ENCODE results near the gene C14orf93.

C14orf93 gene

DNA sequence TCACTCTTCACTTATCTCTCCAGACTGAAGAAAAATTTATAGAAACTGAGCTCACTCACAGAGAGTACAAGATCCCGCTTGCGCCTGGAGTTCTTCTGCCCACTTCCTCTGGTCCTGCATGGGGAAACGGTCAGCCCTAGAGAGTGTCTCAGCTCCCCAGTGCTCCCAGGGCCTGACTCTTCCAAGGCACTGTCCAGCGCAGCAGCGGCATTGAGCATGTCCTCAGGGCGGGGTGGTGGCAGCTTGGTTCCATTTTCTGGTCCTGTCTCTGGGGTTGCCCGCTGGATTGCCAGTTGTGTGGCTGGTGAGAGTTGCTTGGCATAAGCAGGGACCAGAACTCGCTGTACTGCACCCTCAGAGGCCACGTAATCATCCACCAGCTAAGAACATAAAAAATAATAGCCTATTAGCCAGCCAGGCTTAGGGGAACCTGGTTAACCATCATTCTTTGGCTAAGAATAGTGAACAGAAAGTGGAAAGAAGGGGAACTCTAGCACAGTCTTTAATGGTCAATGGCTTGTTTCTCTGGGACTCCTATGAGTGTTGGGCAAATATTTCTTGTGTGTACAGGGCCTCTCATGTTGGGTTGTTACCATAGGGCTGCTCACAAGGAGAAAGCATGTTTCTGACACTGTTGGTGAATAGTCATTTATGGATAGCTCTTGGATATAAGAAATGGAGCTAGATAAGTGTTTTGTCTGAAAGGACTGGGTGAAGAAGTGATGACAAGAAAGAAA lies 13.9 kb downstream of the C14orf93 start:
- TF ChIP-seq, protein P1, sequence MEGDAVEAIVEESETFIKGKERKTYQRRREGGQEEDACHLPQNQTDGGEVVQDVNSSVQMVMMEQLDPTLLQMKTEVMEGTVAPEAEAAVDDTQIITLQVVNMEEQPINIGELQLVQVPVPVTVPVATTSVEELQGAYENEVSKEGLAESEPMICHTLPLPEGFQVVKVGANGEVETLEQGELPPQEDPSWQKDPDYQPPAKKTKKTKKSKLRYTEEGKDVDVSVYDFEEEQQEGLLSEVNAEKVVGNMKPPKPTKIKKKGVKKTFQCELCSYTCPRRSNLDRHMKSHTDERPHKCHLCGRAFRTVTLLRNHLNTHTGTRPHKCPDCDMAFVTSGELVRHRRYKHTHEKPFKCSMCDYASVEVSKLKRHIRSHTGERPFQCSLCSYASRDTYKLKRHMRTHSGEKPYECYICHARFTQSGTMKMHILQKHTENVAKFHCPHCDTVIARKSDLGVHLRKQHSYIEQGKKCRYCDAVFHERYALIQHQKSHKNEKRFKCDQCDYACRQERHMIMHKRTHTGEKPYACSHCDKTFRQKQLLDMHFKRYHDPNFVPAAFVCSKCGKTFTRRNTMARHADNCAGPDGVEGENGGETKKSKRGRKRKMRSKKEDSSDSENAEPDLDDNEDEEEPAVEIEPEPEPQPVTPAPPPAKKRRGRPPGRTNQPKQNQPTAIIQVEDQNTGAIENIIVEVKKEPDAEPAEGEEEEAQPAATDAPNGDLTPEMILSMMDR (IDR thresholded peaks at IDR 0.05) = no peak
- no peaks in the 10 kb centered on the region for H3K4me1 ChIP-seq (ENCODE audit: control insufficient read depth in 1 of 2, insufficient read depth in 1 of 2, low read depth in 1 of 2, low read length in 1 of 2)
- H3K36me3 ChIP-seq = peaks cover 48% of the 10 kb centered on the region
- H3K4me3 ChIP-seq (ENCODE audit: low read depth in 1 of 2, low read length in 1 of 2) = no peak overlapping the region
- no peaks in the 10 kb centered on the region for H3K9me3 ChIP-seq
- H3K27me3 ChIP-seq = no peaks in the 10 kb centered on the region
- H3K27ac ChIP-seq = no peak overlapping the region

DNA sequence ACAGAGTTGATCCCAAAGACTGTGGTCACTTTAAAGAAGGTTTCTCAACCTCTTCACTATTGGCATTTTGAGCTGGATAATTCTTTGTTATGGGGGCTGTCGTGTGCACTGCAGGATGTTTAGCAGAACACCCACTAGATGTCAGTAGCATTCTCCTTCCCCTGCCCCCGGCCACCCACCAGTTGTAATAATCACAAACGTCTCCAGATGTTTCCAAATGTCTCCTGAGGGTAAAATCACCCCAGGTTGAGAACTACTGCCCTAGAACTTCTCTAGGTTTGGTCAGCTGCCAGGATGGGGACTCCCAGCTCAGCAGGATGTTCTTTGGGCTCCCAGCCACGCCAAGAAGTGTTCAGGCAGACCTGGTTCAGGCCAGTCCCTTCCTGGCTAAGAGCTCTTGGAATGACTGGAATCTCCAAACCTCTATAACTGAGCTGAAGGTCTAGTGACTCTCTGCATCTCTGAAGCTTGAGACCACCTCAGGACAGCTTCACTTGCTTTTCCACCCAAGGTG lies 15.1 kb downstream of the C14orf93 start:
- Histone ChIP-seq H3K36me3 (peaks cover 52% of the 10 kb centered on the region), H3K27ac (no peak overlapping the region), H3K4me1 (ENCODE audit: control insufficient read depth in 1 of 2, insufficient read depth in 1 of 2, low read depth in 1 of 2, low read length in 1 of 2) (no peaks in the 10 kb centered on the region), H3K4me3 (ENCODE audit: low read depth in 1 of 2, low read length in 1 of 2) (no peak overlapping the region), H3K9me3 (no peaks in the 10 kb centered on the region), H3K27me3 (no peaks in the 10 kb centered on the region)
- TF ChIP-seq, protein P1 (IDR thresholded peaks at IDR 0.05) = no peak

DNA sequence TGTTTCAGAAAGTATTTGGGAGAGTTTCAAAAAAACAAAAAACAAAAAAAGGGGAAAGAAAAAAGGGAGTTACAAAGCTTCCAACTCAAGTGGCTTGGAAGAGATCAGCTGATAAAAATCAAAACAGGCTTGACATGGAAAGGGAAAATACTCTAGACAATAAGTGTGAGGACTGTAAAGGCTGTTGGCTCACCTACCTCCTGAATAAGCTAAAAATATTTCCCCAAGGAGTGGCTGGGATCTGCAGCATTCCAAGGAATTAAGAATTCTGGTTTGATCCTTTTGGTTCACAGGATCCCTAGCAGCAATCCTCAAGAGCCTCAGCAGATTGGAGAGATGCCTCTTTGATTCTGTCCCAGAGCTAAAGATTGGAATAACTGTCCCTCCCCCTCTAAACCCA lies 16.4 kb downstream of the C14orf93 start:
- TF ChIP-seq, protein P1 (IDR thresholded peaks at IDR 0.05) = no peak
- H3K4me3 ChIP-seq (ENCODE audit: low read depth in 1 of 2, low read length in 1 of 2) = no peak overlapping the region
- no peak overlapping the region for H3K27ac ChIP-seq
- H3K4me1 ChIP-seq (ENCODE audit: control insufficient read depth in 1 of 2, insufficient read depth in 1 of 2, low read depth in 1 of 2, low read length in 1 of 2) = no peaks in the 10 kb centered on the region
- no peaks in the 10 kb centered on the region for H3K27me3 ChIP-seq
- peaks cover 54% of the 10 kb centered on the region for H3K36me3 ChIP-seq
- H3K9me3 ChIP-seq = no peaks in the 10 kb centered on the region

DNA sequence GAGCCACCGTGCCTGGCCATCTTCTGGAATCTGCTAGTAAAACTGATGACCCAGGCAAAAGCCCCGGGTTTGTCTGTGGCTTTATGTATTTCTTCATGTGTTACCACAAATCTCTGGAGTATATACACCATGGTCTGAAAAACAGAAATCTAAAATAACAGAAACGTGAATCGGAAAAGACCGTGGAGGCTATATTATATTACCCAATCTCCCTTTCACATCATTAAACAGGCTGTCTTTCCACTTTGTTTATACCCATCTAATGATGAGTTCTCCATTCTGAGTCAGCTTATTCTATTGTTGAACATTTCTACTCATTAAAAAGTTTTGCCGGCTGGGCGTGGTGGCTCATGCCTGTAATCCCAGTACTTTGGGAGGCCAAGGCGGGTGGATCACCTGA lies 18.1 kb downstream of the C14orf93 start:
- Histone ChIP-seq H3K36me3 (peaks cover 59% of the 10 kb centered on the region), H3K9me3 (no peaks in the 10 kb centered on the region), H3K27ac (no peak overlapping the region), H3K27me3 (no peaks in the 10 kb centered on the region), H3K4me1 (ENCODE audit: control insufficient read depth in 1 of 2, insufficient read depth in 1 of 2, low read depth in 1 of 2, low read length in 1 of 2) (no peaks in the 10 kb centered on the region), H3K4me3 (ENCODE audit: low read depth in 1 of 2, low read length in 1 of 2) (no peak overlapping the region)
- TF ChIP-seq, protein P1 (IDR thresholded peaks at IDR 0.05) = no peak

DNA sequence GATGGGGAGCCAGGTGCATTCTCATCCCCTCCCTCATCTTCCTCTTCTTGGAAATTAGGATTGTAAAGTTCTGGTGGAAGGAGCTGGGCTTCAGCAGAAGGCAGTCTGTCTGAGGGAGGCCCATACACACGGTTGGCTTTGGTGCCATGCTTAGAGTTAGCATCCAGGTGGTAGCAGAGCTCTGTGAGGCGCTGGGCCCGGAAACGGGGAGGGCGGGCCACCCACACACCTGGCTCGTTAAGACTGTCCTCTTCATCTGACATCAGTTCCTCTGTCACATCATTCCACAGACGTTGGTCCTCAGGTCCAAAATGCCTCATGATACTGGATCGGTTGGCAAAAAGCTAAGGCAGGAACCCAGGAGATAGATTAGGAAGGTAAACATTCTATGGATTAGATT lies 22.7 kb downstream of the C14orf93 start:
- H3K4me1 ChIP-seq (ENCODE audit: control insufficient read depth in 1 of 2, insufficient read depth in 1 of 2, low read depth in 1 of 2, low read length in 1 of 2) = peaks cover 10 to 14% of the 10 kb centered on the region in 2 experiments
- H3K27me3 ChIP-seq = peaks cover 11% of the 10 kb centered on the region
- H3K9me3 ChIP-seq = no peaks in the 10 kb centered on the region
- TF ChIP-seq, protein P1 (IDR thresholded peaks at IDR 0.05) = no peak
- H3K36me3 ChIP-seq = peaks cover 38% of the 10 kb centered on the region
- H3K27ac ChIP-seq = no peak overlapping the region
- H3K4me3 ChIP-seq (ENCODE audit: low read depth in 1 of 2, low read length in 1 of 2) = no peak overlapping the region
